Liver (tissue), 9 donors: ENCODE measurements around the gene MAP7D1. TPM values are rescaled to one million over a fixed set of nuclear protein-coding genes. Genes with fewer than 3 reads are reported as not detected.
A peak's percentile ranks its signal among the peaks of the same experiment; 100 is the strongest.
"Not testable (repeated sequence)": the region's sequence is repeated elsewhere in the genome, so short reads cannot be mapped to it uniquely, and the experiment has no call there.

Source experiments
- DNase-seq: peaks from one replicate; pipeline ENCODE4 v3.0.0-alpha.2; 2017; ENCODE audit warnings: low spot score
- H3K27ac ChIP-seq, 2 donors: one replicate each; pipeline ENCODE4 v1.7.0; 2013; ENCODE audit warnings: inconsistent platforms in 2 of 2, low read length in 2 of 2, control low read depth in 1 of 2, low read depth in 1 of 2, mild to moderate bottlenecking in 1 of 2
- H3K27me3 ChIP-seq, 4 donors: one replicate each; pipeline versions ENCODE4 v1.6.1 to v1.7.0; 2013; ENCODE audit warnings: low read length in 3 of 4, inconsistent platforms in 1 of 4, mild to moderate bottlenecking in 1 of 4, moderate library complexity in 1 of 4; ENCODE audit not compliant: control insufficient read depth in 4 of 4, insufficient read depth in 4 of 4
- H3K36me3 ChIP-seq, 4 donors: one replicate each; pipeline versions ENCODE4 v1.6.1 to v1.7.0; 2013; ENCODE audit warnings: low read length in 3 of 4, mild to moderate bottlenecking in 3 of 4, low read depth in 1 of 4, moderate library complexity in 1 of 4; ENCODE audit not compliant: control insufficient read depth in 4 of 4, insufficient read depth in 3 of 4
- H3K4me1 ChIP-seq, 4 donors: one replicate each; pipeline versions ENCODE4 v1.6.1 to v1.7.0; 2013; ENCODE audit warnings: low read length in 3 of 4, mild to moderate bottlenecking in 3 of 4, moderate library complexity in 1 of 4; ENCODE audit not compliant: control insufficient read depth in 4 of 4, insufficient read depth in 4 of 4
- H3K4me3 ChIP-seq, 3 donors: one replicate each; pipeline versions ENCODE4 v1.6.1 to v1.7.0; 2013; ENCODE audit warnings: low read length in 3 of 3, control low read depth in 1 of 3, low read depth in 1 of 3, mild to moderate bottlenecking in 1 of 3
- H3K9ac ChIP-seq, 2 donors: one replicate each; pipeline ENCODE4 v1.7.0; 2013; ENCODE audit warnings: low read length in 2 of 2, mild to moderate bottlenecking in 2 of 2, moderate library complexity in 2 of 2, control low read depth in 1 of 2, low read depth in 1 of 2
- H3K9me3 ChIP-seq, 4 donors: one replicate each; pipeline versions ENCODE4 v1.6.1 to v1.7.0; 2013; ENCODE audit warnings: low read length in 3 of 4; ENCODE audit not compliant: control insufficient read depth in 4 of 4
- EGR1 ChIP-seq, 2 donors: IDR thresholded peaks; 2 replicates each; pipeline ENCODE4 v1.6.1; 2016 to 2018; ENCODE audit warnings: antibody characterized with exemption in 2 of 2, low read depth in 2 of 2
- FOXA2 ChIP-seq: IDR thresholded peaks from 2 replicates; pipeline ENCODE4 v1.6.1; 2016; ENCODE audit warnings: antibody characterized with exemption
- GABPA ChIP-seq, 2 donors: IDR thresholded peaks in 1 of 2; conservative IDR thresholded peaks in 1 of 2; 2 replicates each; pipeline ENCODE4 v1.6.1; 2016; ENCODE audit warnings: antibody characterized with exemption in 2 of 2, mild to moderate bottlenecking in 1 of 2, moderate library complexity in 1 of 2
- HNF4A ChIP-seq, 2 donors: conservative IDR thresholded peaks; 2 replicates each; pipeline ENCODE4 v1.6.1; 2016; ENCODE audit warnings: antibody characterized with exemption in 2 of 2, mild to moderate bottlenecking in 2 of 2
- JUND ChIP-seq, 2 donors: IDR thresholded peaks; 2 replicates each; pipeline ENCODE4 v1.6.1; 2016; ENCODE audit warnings: antibody characterized with exemption in 2 of 2
- RAD21 ChIP-seq, 2 donors: IDR thresholded peaks; 2 replicates each; pipeline ENCODE4 v1.6.1; 2016; ENCODE audit warnings: antibody characterized with exemption in 2 of 2, mild to moderate bottlenecking in 2 of 2
- RXRA ChIP-seq, 2 donors: IDR thresholded peaks; 2 replicates each; pipeline ENCODE4 v1.6.1; 2017 to 2018; ENCODE audit warnings: antibody characterized with exemption in 2 of 2, mild to moderate bottlenecking in 1 of 2
- SP1 ChIP-seq: IDR thresholded peaks from 2 replicates; pipeline ENCODE4 v1.6.1; 2018; ENCODE audit warnings: antibody characterized with exemption, mild to moderate bottlenecking
- TAF1 ChIP-seq: conservative IDR thresholded peaks from 2 replicates; pipeline ENCODE4 v1.6.1; 2016; ENCODE audit warnings: antibody characterized with exemption, mild to moderate bottlenecking
- YY1 ChIP-seq: IDR thresholded peaks from 2 replicates; pipeline ENCODE4 v1.6.1; 2016; ENCODE audit warnings: antibody characterized with exemption, mild to moderate bottlenecking
- WGBS: extraction: QIAGEN DNeasy Blood & Tissue Kit; methylation state at CpG from one replicate; pipeline ENCODE4 v1.1.7; 2013; 5-methylcytosine and 5-hydroxymethylcytosine counted together
- polyA plus RNA-seq, 2 donors: library from polyadenylated mRNA; stranded (reverse) in 1 of 2; unstranded in 1 of 2; fragments of 200-250 nt in 1 of 2; fragments of >200 nt in 1 of 2; fragmentation: Nextera tagmentation in 1 of 2; extraction: Ambion mirVana in 1 of 2; gene quantifications; one replicate each; pipeline versions ENCODE4 v1.2.1 to v1.2.3, GENCODE V29; 2013 to 2015
- total RNA-seq, 2 donors: library from RNA; depleted of rRNA; stranded (reverse); fragments of >200 nt; gene quantifications; one replicate each; pipeline ENCODE4 v1.2.3, GENCODE V29; 2014
- TF ChIP-seq, protein P1 (sequence below): IDR thresholded peaks from 2 replicates; pipeline ENCODE4 v1.6.1; 2016; ENCODE audit warnings: antibody characterized with exemption
- TF ChIP-seq, protein P2 (sequence below): IDR thresholded peaks from 2 replicates; pipeline ENCODE4 v1.6.1; 2016; ENCODE audit warnings: antibody characterized with exemption, mild to moderate bottlenecking
- TF ChIP-seq, protein P3 (sequence below): IDR thresholded peaks from 2 replicates; pipeline ENCODE4 v1.6.1; 2016; ENCODE audit warnings: antibody characterized with exemption
- donor health status: healthy.
- donor health status: healthy.
- donor health status: healthy.
- donor health status: healthy.
- donor health status: healthy.

The MAP7D1 gene
- total and polyA plus RNA-seq, 4 donors: 5.6 to 15.1 (median 12.9) TPM

DNA sequence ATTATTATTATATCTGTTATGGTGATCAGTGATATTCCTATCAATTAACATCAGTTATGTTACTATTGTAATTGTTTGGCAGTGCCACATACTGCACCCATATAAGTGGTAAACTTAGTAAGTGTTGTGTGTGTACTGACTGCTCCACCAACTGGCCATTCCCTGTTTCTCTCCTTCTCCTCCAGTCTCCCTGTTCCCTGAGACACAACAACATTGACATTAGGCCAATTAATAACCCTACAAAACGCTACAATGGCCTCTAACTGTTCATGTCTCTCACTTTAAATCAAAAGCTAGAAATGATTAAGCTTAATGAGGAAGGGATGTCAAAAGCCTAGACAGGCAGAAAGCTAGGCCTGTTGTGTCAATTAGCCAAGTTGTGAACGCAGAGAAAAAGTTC lies 61.7 kb downstream of the MAP7D1 start:
- DNase-seq: no peak
- Histone ChIP-seq H3K36me3 (no peaks in the 10 kb centered on the region), H3K9me3 (no peaks in the 10 kb centered on the region), H3K4me1 (no peaks in the 10 kb centered on the region), H3K9ac (no peak overlapping the region), H3K4me3 (no peak overlapping the region), H3K27ac (no peak overlapping the region), H3K27me3 (no peaks in the 10 kb centered on the region)
- TF ChIP-seq, protein P1, sequence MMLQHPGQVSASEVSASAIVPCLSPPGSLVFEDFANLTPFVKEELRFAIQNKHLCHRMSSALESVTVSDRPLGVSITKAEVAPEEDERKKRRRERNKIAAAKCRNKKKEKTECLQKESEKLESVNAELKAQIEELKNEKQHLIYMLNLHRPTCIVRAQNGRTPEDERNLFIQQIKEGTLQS: no peak
- peak; percentile 50 to 52 for TF ChIP-seq RAD21 (IDR thresholded peaks at IDR 0.05)
- WGBS: 70% methylated on average over 2 of the region's 2 CpGs

DNA sequence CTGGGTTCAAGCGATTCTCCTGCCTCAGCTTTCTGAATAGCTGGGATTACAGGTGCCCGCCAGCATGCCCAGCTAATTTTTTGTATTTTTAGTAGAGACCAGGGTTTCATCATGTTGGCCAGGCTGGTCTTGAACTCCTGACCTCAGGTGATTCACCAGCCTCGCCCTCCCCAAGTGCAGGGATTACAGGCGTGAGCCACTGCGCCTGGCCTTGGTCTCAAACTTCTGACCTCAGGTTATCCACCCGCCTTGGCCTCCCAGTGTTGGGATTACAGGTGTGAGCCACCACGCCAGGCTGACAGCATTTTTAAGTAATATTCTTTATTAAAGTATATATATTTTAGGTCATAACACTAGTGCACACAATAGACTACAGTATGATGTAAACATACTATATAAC lies 65.9 kb downstream of the MAP7D1 start:
- H3K4me1 ChIP-seq: peaks cover 0 to 26% (median 21%) of the 10 kb centered on the region in 4 donors
- H3K27me3 ChIP-seq, H3K9ac ChIP-seq, DNase-seq, H3K9me3 ChIP-seq, H3K36me3 ChIP-seq, H3K4me3 ChIP-seq, H3K27ac ChIP-seq: not testable (repeated sequence)
- 94% methylated on average over 7 of the region's 7 CpGs for WGBS

DNA sequence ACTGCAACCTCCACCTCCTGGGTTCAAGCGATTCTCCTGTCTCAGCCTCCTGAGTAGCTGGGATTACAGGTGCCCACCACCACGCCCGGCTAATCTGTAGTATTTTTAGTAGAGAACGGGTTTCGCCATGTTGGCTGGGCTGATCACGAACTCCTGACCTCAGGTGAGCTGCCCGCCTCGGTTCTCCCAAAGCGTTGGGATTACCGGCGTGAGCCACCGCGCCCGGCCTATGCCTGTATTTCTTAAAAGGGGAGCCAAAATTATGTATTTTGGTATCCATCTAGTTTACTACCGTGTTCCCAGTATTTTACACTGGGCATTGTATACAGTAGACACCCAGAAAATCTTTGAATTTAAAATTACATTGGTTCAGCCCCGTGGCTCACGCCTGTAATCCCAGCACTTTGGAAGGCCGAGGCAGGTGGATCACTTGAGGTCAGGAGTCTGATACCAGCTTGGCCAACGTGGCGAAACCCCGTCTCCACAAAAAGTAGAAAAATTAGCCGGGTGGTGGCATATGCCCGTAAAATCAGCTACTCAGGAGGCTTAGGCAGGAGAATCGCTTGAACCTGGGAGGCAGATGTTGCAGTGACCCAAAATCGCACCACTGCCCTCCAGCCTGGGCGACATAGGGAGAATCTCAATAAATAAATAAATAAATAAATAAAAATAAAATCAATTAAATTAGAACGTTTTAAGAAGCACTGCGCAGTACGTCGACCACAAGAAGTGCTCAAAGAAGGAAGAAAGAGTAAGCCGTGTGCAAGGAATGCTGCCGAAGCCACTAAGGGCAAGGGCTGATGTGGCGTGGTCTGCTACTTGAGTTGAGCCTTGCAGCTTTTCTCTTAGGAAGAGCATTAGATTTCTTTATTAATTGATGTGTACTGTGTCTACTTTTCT lies 66.8 kb downstream of the MAP7D1 start:
- H3K9me3 ChIP-seq: no peaks in the 10 kb centered on the region
- peaks cover 0 to 27% (median 22%) of the 10 kb centered on the region in 4 donors for H3K4me1 ChIP-seq
- DNase-seq: no peak
- 88% methylated on average over 33 of the region's 33 CpGs for WGBS
- no peaks in the 10 kb centered on the region for H3K36me3 ChIP-seq
- peak overlapping the region; percentile 86 to 97 for H3K9ac ChIP-seq
- TF ChIP-seq RAD21 (IDR thresholded peaks at IDR 0.05): no peak
- TF ChIP-seq, protein P2, sequence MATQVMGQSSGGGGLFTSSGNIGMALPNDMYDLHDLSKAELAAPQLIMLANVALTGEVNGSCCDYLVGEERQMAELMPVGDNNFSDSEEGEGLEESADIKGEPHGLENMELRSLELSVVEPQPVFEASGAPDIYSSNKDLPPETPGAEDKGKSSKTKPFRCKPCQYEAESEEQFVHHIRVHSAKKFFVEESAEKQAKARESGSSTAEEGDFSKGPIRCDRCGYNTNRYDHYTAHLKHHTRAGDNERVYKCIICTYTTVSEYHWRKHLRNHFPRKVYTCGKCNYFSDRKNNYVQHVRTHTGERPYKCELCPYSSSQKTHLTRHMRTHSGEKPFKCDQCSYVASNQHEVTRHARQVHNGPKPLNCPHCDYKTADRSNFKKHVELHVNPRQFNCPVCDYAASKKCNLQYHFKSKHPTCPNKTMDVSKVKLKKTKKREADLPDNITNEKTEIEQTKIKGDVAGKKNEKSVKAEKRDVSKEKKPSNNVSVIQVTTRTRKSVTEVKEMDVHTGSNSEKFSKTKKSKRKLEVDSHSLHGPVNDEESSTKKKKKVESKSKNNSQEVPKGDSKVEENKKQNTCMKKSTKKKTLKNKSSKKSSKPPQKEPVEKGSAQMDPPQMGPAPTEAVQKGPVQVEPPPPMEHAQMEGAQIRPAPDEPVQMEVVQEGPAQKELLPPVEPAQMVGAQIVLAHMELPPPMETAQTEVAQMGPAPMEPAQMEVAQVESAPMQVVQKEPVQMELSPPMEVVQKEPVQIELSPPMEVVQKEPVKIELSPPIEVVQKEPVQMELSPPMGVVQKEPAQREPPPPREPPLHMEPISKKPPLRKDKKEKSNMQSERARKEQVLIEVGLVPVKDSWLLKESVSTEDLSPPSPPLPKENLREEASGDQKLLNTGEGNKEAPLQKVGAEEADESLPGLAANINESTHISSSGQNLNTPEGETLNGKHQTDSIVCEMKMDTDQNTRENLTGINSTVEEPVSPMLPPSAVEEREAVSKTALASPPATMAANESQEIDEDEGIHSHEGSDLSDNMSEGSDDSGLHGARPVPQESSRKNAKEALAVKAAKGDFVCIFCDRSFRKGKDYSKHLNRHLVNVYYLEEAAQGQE: no peak
- no peak for TF ChIP-seq FOXA2
- no peak for TF ChIP-seq HNF4A (conservative IDR thresholded peaks at IDR 0.05)
- TF ChIP-seq TAF1: no peak
- H3K27ac ChIP-seq: peak overlapping the region; percentile 92 to 93
- peak overlapping the region; percentile 58 to 86 (median 74) for H3K4me3 ChIP-seq
- no peaks in the 10 kb centered on the region for H3K27me3 ChIP-seq

DNA sequence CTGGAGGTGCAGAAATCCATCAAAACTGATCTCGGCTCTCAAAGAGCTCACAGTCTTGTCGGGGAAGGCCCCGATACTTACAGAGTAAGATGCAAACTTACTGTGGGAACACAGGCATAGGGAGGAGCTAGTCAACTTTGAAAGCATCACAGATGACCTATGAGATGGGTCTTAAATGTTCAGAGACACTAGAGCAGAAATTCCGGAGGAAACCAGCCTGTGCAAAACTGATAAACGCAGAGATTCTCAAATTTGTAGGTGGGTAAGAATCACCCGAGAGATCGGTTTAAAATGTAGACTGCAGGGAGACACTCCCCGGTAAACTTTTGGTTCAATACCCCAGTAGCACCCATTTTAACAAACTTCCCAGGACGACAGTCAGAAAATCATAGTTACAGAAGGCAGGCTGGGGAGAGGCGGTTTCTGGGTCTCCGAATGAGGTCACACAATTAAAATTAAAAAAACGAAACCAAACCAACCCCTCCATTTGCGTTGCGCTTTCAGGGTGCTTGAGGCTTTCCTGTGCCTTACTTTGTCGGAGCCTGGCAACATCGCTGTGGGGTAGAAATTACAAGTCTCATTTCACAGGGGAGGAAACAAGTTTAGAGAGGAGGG lies 67.5 kb downstream of the MAP7D1 start:
- Histone ChIP-seq H3K4me3 (peak overlapping the region; percentile 58 to 86 (median 74)), H3K9ac (peak overlapping the region; percentile 86 to 97), H3K36me3 (peaks cover 0 to 1% (median under 1%) of the 10 kb centered on the region in 4 donors), H3K4me1 (peaks cover 0 to 30% (median 22%) of the 10 kb centered on the region in 4 donors), H3K27ac (peak overlapping the region; percentile 92 to 93), H3K9me3 (no peaks in the 10 kb centered on the region), H3K27me3 (no peaks in the 10 kb centered on the region)
- DNase-seq: no peak
- 3% methylated on average over 16 of the region's 16 CpGs for WGBS
- TF ChIP-seq GABPA (IDR thresholded peaks at IDR 0.05 in 1 of 2, conservative IDR thresholded peaks at IDR 0.05 in 1 of 2) (no peak), SP1 (no peak), RAD21 (IDR thresholded peaks at IDR 0.05) (no peak), RXRA (IDR thresholded peaks at IDR 0.05) (no peak), TAF1 (no peak), JUND (IDR thresholded peaks at IDR 0.05) (no peak), EGR1 (IDR thresholded peaks at IDR 0.05; ENCODE audit: low read depth in 2 of 2) (no peak), YY1 (no peak), HNF4A (conservative IDR thresholded peaks at IDR 0.05) (no peak)
- TF ChIP-seq, protein P2: no peak
- TF ChIP-seq, protein P3, sequence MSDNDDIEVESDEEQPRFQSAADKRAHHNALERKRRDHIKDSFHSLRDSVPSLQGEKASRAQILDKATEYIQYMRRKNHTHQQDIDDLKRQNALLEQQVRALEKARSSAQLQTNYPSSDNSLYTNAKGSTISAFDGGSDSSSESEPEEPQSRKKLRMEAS: no peak
